ENCODE results near the gene SIRT2.

SIRT2 gene

DNA sequence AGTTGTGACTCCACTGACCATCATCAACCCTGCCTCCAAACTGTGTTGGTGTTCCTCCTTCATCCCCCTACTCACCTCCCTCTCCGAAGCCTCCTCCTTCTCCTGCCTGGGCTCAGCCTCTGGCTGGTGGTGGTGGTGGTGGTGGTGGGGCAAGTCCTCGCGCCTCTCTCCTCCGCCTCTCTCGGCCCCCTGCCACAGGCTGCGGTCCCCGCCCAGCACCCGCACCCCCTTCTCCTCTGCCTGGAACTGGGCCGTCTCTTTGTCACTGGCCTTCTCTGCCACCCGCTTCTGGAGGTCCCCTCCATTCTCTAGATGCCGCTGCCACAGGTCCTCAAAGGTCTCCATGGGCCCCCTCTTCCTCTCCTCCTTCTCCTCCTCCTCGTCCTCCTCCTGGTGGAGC is 11.1 kb upstream of the SIRT2 start:
- Histone ChIP-seq H3K9me3 (no peaks in the 10 kb centered on the region), H3K4me3 (ENCODE audit: low read depth in 1 of 2, low read length in 1 of 2) (no peak overlapping the region), H3K27me3 (peaks cover 11% of the 10 kb centered on the region), H3K4me1 (ENCODE audit: control insufficient read depth in 1 of 2, insufficient read depth in 1 of 2, low read depth in 1 of 2, low read length in 1 of 2) (no peaks in the 10 kb centered on the region), H3K36me3 (peaks cover 37% of the 10 kb centered on the region), H3K27ac (no peak overlapping the region)
- TF ChIP-seq, protein P1, sequence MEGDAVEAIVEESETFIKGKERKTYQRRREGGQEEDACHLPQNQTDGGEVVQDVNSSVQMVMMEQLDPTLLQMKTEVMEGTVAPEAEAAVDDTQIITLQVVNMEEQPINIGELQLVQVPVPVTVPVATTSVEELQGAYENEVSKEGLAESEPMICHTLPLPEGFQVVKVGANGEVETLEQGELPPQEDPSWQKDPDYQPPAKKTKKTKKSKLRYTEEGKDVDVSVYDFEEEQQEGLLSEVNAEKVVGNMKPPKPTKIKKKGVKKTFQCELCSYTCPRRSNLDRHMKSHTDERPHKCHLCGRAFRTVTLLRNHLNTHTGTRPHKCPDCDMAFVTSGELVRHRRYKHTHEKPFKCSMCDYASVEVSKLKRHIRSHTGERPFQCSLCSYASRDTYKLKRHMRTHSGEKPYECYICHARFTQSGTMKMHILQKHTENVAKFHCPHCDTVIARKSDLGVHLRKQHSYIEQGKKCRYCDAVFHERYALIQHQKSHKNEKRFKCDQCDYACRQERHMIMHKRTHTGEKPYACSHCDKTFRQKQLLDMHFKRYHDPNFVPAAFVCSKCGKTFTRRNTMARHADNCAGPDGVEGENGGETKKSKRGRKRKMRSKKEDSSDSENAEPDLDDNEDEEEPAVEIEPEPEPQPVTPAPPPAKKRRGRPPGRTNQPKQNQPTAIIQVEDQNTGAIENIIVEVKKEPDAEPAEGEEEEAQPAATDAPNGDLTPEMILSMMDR (IDR thresholded peaks at IDR 0.05): no peak

DNA sequence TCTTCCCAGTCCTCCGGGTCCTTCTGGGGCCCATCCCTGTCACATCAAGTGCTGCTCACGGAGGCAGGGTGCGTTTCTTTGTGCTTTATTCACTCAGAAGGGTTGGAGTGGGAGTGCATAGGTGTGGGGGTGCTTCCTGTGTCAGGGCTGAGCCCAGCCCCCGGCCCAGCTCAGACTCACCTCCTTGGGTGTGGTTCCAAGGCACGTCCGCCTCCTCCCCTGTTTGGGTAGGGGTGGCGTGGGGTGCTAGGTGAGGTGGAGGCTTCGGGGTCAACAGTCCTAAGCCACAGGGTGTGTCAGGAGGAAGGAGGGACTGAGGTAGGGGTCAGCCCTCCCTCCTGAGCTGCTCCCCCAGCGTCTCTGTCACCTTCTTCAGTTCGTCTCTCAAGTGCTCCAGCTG is 9.5 kb upstream of the SIRT2 start:
- no peak overlapping the region for H3K27ac ChIP-seq
- H3K36me3 ChIP-seq: peaks cover 48% of the 10 kb centered on the region
- TF ChIP-seq, protein P1 (IDR thresholded peaks at IDR 0.05): no peak

DNA sequence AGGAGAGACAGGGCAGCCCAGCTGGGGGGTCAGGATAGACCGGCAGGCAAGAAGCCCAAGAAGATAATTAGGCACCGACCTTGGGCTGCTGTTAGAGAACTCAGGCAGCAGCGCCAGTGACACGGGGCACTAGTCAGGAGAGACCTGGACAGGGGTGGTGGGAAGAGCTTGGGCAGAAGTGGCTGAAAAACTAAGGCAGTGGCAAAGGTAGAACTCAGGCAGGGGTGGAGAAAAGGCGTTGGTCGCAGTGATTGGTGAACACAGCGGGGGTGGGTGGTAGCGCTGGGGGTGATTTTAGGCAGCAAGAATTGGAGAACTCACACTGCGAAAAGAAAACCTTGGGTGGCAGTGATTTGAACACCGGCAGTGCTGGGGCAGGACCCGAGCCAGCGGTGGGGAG is 8.3 kb upstream of the SIRT2 start:
- Histone ChIP-seq H3K27me3 (peaks cover 11% of the 10 kb centered on the region), H3K36me3 (peaks cover 53% of the 10 kb centered on the region), H3K9me3 (no peaks in the 10 kb centered on the region), H3K27ac (no peak overlapping the region), H3K4me3 (ENCODE audit: low read depth in 1 of 2, low read length in 1 of 2) (no peak overlapping the region), H3K4me1 (ENCODE audit: control insufficient read depth in 1 of 2, insufficient read depth in 1 of 2, low read depth in 1 of 2, low read length in 1 of 2) (no peaks in the 10 kb centered on the region)
- TF ChIP-seq, protein P1 (IDR thresholded peaks at IDR 0.05): no peak

More for the DNA sequence above, 9.5 kb upstream of the SIRT2 start:
- Histone ChIP-seq H3K27me3 (peaks cover 11% of the 10 kb centered on the region), H3K4me3 (ENCODE audit: low read depth in 1 of 2, low read length in 1 of 2) (no peak overlapping the region), H3K4me1 (ENCODE audit: control insufficient read depth in 1 of 2, insufficient read depth in 1 of 2, low read depth in 1 of 2, low read length in 1 of 2) (no peaks in the 10 kb centered on the region), H3K9me3 (no peaks in the 10 kb centered on the region)

- Histone ChIP-seq H3K4me3 (ENCODE audit: low read depth in 1 of 2, low read length in 1 of 2) (no peak overlapping the region), H3K9me3 (no peaks in the 10 kb centered on the region), H3K27ac (no peak overlapping the region), H3K4me1 (ENCODE audit: control insufficient read depth in 1 of 2, insufficient read depth in 1 of 2, low read depth in 1 of 2, low read length in 1 of 2) (no peaks in the 10 kb centered on the region), H3K27me3 (peaks cover 7% of the 10 kb centered on the region), H3K36me3 (peaks cover 53% of the 10 kb centered on the region)
- TF ChIP-seq, protein P1 (IDR thresholded peaks at IDR 0.05): no peak
Measured at GRCh38 chr19:38907227-38907626, 7.8 kb upstream of the SIRT2 start.

DNA sequence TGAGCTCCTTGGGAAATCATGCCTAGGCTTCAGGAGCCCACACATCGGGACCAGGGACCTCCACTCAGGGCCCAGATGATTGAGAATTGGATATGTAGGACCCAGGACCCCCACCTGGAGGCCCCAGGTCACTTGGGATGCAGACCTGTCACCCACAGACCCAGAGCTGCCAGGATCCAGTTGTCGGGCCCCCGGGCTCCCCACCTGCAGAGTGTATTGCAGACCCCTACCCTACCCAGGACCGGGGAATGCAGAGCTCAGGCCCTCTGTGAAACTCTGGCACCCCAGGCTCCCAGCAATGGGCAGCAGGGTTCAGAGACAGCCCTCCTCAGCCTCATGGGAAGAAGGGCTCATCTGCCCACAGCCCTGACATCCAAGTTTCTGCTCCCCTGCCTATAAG is 6.2 kb upstream of the SIRT2 start:
- H3K4me3 ChIP-seq (ENCODE audit: low read depth in 1 of 2, low read length in 1 of 2): no peak overlapping the region
- TF ChIP-seq, protein P1 (IDR thresholded peaks at IDR 0.05): no peak
- H3K9me3 ChIP-seq: no peaks in the 10 kb centered on the region
- no peaks in the 10 kb centered on the region for H3K27me3 ChIP-seq
- H3K4me1 ChIP-seq (ENCODE audit: control insufficient read depth in 1 of 2, insufficient read depth in 1 of 2, low read depth in 1 of 2, low read length in 1 of 2): peaks cover 3 to 7% of the 10 kb centered on the region in 2 experiments
- H3K36me3 ChIP-seq: peaks cover 53% of the 10 kb centered on the region
- no peak overlapping the region for H3K27ac ChIP-seq

Data from neutrophil (primary cell).